ENCODE data around the gene ACTN2. TPM values are rescaled to one million over a fixed set of nuclear protein-coding genes. Genes with fewer than 3 reads are reported as not detected.

ACTN2 gene
- total RNA-seq, 2 experiments from 2014 or later = 0.28 TPM; not detected in 1

- ChIA-PET CTCF (no interaction called here), POLR2A (no interaction called here)
- H3K27ac Mint-ChIP-seq = no peak overlapping the region
Observed at GRCh38 chr1:236677641-236678235, 8.6 kb upstream of the ACTN2 start.

GRCh38 chr1:236681219-236681618 is 5.1 kb upstream of the ACTN2 start:
- no peaks in the 10 kb centered on the region for H3K36me3 Mint-ChIP-seq (ENCODE audit: low read depth)
- intact Hi-C loops (cut with DNase I, micrococcal nuclease) = no loop called here
- Histone ChIP-seq H3K4me3 (ENCODE audit: low read length) (no peak overlapping the region), H3K9me3 (ENCODE audit: control insufficient read depth in 1 of 2, insufficient read depth in 1 of 2, low read length in 2 of 2) (no peaks in the 10 kb centered on the region), H3K27me3 (ENCODE audit: control insufficient read depth in 1 of 2, insufficient read depth in 2 of 2, low read length in 2 of 2) (no peaks in the 10 kb centered on the region), H3K4me1 (ENCODE audit: insufficient read depth, low read length) (peaks cover 2% of the 10 kb centered on the region), H3K27ac (ENCODE audit: low read depth in 1 of 2, low read length in 2 of 2) (no peak overlapping the region), H3K36me3 (ENCODE audit: insufficient read depth, low read length) (no peaks in the 10 kb centered on the region)
- CTCF ChIA-PET = no interaction called here
- peaks cover 12% of the 10 kb centered on the region for H3K4me1 Mint-ChIP-seq (ENCODE audit: low read depth)
- no peaks in the 10 kb centered on the region for H3K9me3 Mint-ChIP-seq
- no peak for ATAC-seq (ENCODE audit: poor library complexity)
- POLR2A ChIA-PET = no interaction called here
- H3K4me3 Mint-ChIP-seq = no peak overlapping the region
- TF ChIP-seq CTCF (IDR thresholded peaks at IDR 0.05) = no peak
- H3K27me3 Mint-ChIP-seq = peaks cover 14% of the 10 kb centered on the region
- no peak for DNase-seq
- H3K27ac Mint-ChIP-seq = no peak overlapping the region

More at GRCh38 chr1:236677641-236678235, 8.6 kb upstream of the ACTN2 start:
- H3K36me3 ChIP-seq (ENCODE audit: insufficient read depth, low read length) = no peaks in the 10 kb centered on the region
- H3K4me3 ChIP-seq (ENCODE audit: low read length) = no peak overlapping the region
- intact Hi-C loops (cut with DNase I, micrococcal nuclease) = no loop called here
- peaks cover 0 to 3% of the 10 kb centered on the region in 2 experiments for H3K27me3 ChIP-seq (ENCODE audit: control insufficient read depth in 1 of 2, insufficient read depth in 2 of 2, low read length in 2 of 2)
- Mint-ChIP-seq H3K4me3 (no peak overlapping the region), H3K36me3 (ENCODE audit: low read depth) (no peaks in the 10 kb centered on the region), H3K27me3 (peaks cover 31% of the 10 kb centered on the region), H3K4me1 (ENCODE audit: low read depth) (no peaks in the 10 kb centered on the region), H3K9me3 (no peaks in the 10 kb centered on the region)
- TF ChIP-seq CTCF (IDR thresholded peaks at IDR 0.05) = no peak
- H3K27ac ChIP-seq (ENCODE audit: low read depth in 1 of 2, low read length in 2 of 2) = no peak overlapping the region
- ATAC-seq (ENCODE audit: poor library complexity) (no peak), DNase-seq (no peak)
- H3K9me3 ChIP-seq (ENCODE audit: control insufficient read depth in 1 of 2, insufficient read depth in 1 of 2, low read length in 2 of 2) = no peaks in the 10 kb centered on the region
- no peaks in the 10 kb centered on the region for H3K4me1 ChIP-seq (ENCODE audit: insufficient read depth, low read length)

- Histone ChIP-seq H3K4me1 (ENCODE audit: insufficient read depth, low read length) (peaks cover 17% of the 10 kb centered on the region), H3K27me3 (ENCODE audit: control insufficient read depth in 1 of 2, insufficient read depth in 2 of 2, low read length in 2 of 2) (peaks cover 20 to 27% of the 10 kb centered on the region in 2 experiments), H3K9me3 (ENCODE audit: control insufficient read depth in 1 of 2, insufficient read depth in 1 of 2, low read length in 2 of 2) (no peaks in the 10 kb centered on the region), H3K4me3 (ENCODE audit: low read length) (no peak overlapping the region), H3K27ac (ENCODE audit: low read depth in 1 of 2, low read length in 2 of 2) (no peak overlapping the region), H3K36me3 (ENCODE audit: insufficient read depth, low read length) (no peaks in the 10 kb centered on the region)
- Mint-ChIP-seq H3K9me3 (no peaks in the 10 kb centered on the region), H3K27me3 (peaks cover 43% of the 10 kb centered on the region), H3K36me3 (ENCODE audit: low read depth) (no peaks in the 10 kb centered on the region), H3K4me1 (ENCODE audit: low read depth) (peaks cover 26% of the 10 kb centered on the region), H3K4me3 (peak overlapping the region; percentile 75), H3K27ac (no peak overlapping the region)
- no peak for TF ChIP-seq CTCF (IDR thresholded peaks at IDR 0.05)
- DNase-seq (no peak), ATAC-seq (ENCODE audit: poor library complexity) (no peak)
- ChIA-PET POLR2A (no interaction called here), CTCF (no interaction called here)
- intact Hi-C loops (cut with DNase I, micrococcal nuclease) = no loop called here
Observed at GRCh38 chr1:236685205-236685916, 938 bp upstream of the ACTN2 start.

All from CD4-positive, alpha-beta T cell (primary cell).